ENCODE results near the gene KCNMB2.

DNA sequence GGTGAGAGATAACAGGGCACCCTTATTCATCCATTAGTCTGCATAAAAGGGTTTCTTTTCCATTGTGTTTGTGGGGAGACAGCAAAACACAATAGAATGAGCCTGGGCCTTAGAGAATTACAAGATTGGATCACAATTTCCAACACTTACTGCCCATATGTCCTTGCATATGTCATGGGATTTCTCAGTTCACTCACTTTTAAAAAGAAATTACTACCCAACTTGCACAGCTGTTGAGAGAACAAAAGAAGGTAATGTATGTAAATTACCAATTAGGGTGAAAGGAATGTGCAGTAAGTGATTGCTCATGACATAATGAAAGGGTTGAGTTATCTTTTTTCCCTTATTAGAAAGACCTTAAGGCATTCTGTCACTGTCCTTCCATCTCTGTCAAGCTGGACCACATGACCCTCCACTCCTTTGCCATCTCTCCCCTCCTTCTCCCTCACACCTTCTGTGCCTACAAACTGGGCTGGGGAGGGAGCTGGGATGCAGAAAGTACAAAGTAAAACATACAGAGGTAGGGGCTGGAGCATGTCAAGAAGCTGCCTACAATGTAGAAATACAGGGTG lies 291.1 kb downstream of the KCNMB2 start:
- TF ChIP-seq GATA2 (IDR thresholded peaks at IDR 0.05; ENCODE audit: low read depth, low read length) (no peak), GATA3 (IDR thresholded peaks at IDR 0.05; ENCODE audit: low read depth, low read length) (no peak)

Measured in SH-SY5Y (cell line).